Fibroblast of skin of back (primary cell): ENCODE data around the gene PROZ.

Experiments used
- DNase-seq: peaks from one replicate; pipeline ENCODE4 v3.0.0-alpha.2; 2013

The PROZ gene

GRCh38 chr13:113208421-113209335 lies 50.2 kb downstream of the PROZ start, which contains the start of gene PCID2:
TSS of gene PCID2 (minus strand) at chr13:113208669. CDS start at chr13:113208634, 35 bp downstream.
- DNase-seq, result peak; percentile 88

GRCh38 chr13:113209336-113209758 lies 50.9 kb downstream of the PROZ start, which contains the start of gene CUL4A:
TSS of gene CUL4A (plus strand) at chr13:113209613. CDS start at chr13:113209628, 15 bp downstream.
- DNase-seq, result peak; percentile 85

GRCh38 chr13:113209759-113210421 lies 51.4 kb downstream of the PROZ start:
- peak; percentile 62 for DNase-seq

GRCh38 chr13:113210833-113211232 lies 52.4 kb downstream of the PROZ start:
- DNase-seq, result no peak

- DNase-seq, result peak; percentile 19
Measured at GRCh38 chr13:113211774-113212173, 53.3 kb downstream of the PROZ start.

- peak; percentile 66 for DNase-seq
Measured at GRCh38 chr13:113216254-113217048, 58.0 kb downstream of the PROZ start.

GRCh38 chr13:113218586-113218985 lies 60.1 kb downstream of the PROZ start:
- DNase-seq, result no peak

GRCh38 chr13:113219256-113219940 lies 61.0 kb downstream of the PROZ start:
- peak; percentile 34 for DNase-seq

GRCh38 chr13:113220141-113220598 lies 61.7 kb downstream of the PROZ start:
- DNase-seq, result no peak

GRCh38 chr13:113220877-113221276 lies 62.4 kb downstream of the PROZ start:
- DNase-seq, result peak; percentile 55
